K562 (cell line): ENCODE measurements around the gene G6PC3. TPM values are rescaled to one million over a fixed set of nuclear protein-coding genes. Genes with fewer than 3 reads are reported as not detected.

Source experiments
- ASH1L ChIP-seq: fragments of 450-650 bp; IDR thresholded peaks from 2 replicates; pipeline ENCODE4 v1.6.1; 2018; ENCODE audit warnings: borderline replicate concordance, mild to moderate bottlenecking, low read depth; ENCODE audit not compliant: partially characterized antibody
- C11orf30 ChIP-seq: fragments of 450-650 bp; IDR thresholded peaks from 2 replicates; pipeline ENCODE4 v1.6.1; 2016; ENCODE audit warnings: low read depth, mild to moderate bottlenecking
- CCAR2 ChIP-seq: fragments of 200-400 bp; formaldehyde crosslinking; IDR thresholded peaks from 2 replicates; pipeline ENCODE4 v1.6.1; 2017; ENCODE audit warnings: mild to moderate bottlenecking, low read depth, low read length
- CSDE1 ChIP-seq, 2 experiments: fragments of 450-650 bp; IDR thresholded peaks; 2 replicates each; pipeline ENCODE4 v1.6.1; 2016; ENCODE audit warnings: mild to moderate bottlenecking in 1 of 2
- E2F3 ChIP-seq: fragments of 250-450 bp; sonication (Bioruptor Pico); IDR thresholded peaks from 2 replicates; pipeline ENCODE4 v1.4.0; 2020; ENCODE audit warnings: mild to moderate bottlenecking
- FOXA3 ChIP-seq, 2 experiments: fragments of 450-650 bp in 1 of 2; sonication (generic) in 1 of 2; formaldehyde crosslinking; IDR thresholded peaks in 1 of 2; conservative IDR thresholded peaks in 1 of 2; 2 replicates each; pipeline versions ENCODE4 v1.4.0 to v1.8.0; 2020 to 2022; ENCODE audit warnings: mild to moderate bottlenecking in 2 of 2, missing genetic modification reagents in 1 of 2
- FOXJ2 ChIP-seq: fragments of 200-800 bp; sonication (Bioruptor generic); IDR thresholded peaks from 2 replicates; pipeline ENCODE4 v1.6.1; 2016; ENCODE audit warnings: missing genetic modification characterization, missing compliant biosample characterization
- HDAC8 ChIP-seq: fragments of 450-650 bp; IDR thresholded peaks from 2 replicates; pipeline ENCODE4 v1.6.1; 2016; ENCODE audit warnings: mild to moderate bottlenecking, missing genetic modification characterization, moderate library complexity, missing compliant biosample characterization
- MCM5 ChIP-seq: fragments of 450-650 bp; IDR thresholded peaks from 2 replicates; pipeline ENCODE4 v1.6.1; 2016; ENCODE audit warnings: low read depth
- MEIS2 ChIP-seq: fragments of 450-650 bp; IDR thresholded peaks from 2 replicates; pipeline ENCODE4 v1.6.1; 2014; ENCODE audit warnings: mild to moderate bottlenecking; ENCODE audit not compliant: partially characterized antibody
- MXI1 ChIP-seq: IDR thresholded peaks from 2 replicates; pipeline ENCODE4 v1.6.1; 2011; ENCODE audit warnings: low read depth, mild to moderate bottlenecking, improper control_type of control experiment, low read length
- NFXL1 ChIP-seq: fragments of 450-650 bp; formaldehyde crosslinking; IDR thresholded peaks from 2 replicates; pipeline ENCODE4 v1.4.0; 2021; ENCODE audit warnings: mild to moderate bottlenecking
- PTTG1 ChIP-seq: fragments of 450-650 bp; IDR thresholded peaks from 2 replicates; pipeline ENCODE4 v1.6.1; 2016; ENCODE audit warnings: low read depth, mild to moderate bottlenecking, missing genetic modification characterization, missing compliant biosample characterization
- SNIP1 ChIP-seq: fragments of 450-650 bp; IDR thresholded peaks from 2 replicates; pipeline ENCODE4 v1.7.1; 2017; ENCODE audit warnings: low read depth, mild to moderate bottlenecking
- TCF7 ChIP-seq: sonication (generic); IDR thresholded peaks from 2 replicates; pipeline ENCODE4 v1.6.1; 2016; ENCODE audit warnings: antibody characterized with exemption, borderline replicate concordance
- ZNF274 ChIP-seq: IDR thresholded peaks from 2 replicates; pipeline ENCODE4 v1.6.1; 2011; ENCODE audit warnings: low read depth, mild to moderate bottlenecking, low read length, moderate library complexity, borderline replicate concordance
- ZNF717 ChIP-seq: fragments of 250-450 bp; sonication (Bioruptor Pico); IDR thresholded peaks from 2 replicates; pipeline ENCODE4 v1.5.0; 2021
- polyA plus RNA-seq, 8 experiments: library from polyadenylated mRNA; depleted of rRNA in 4 of 8; stranded (reverse) in 5 of 8; unstranded in 3 of 8; fragments of >200 nt; fragmentation: Nextera tagmentation in 2 of 8; fragmentation: Illumina TruSeq in 1 of 8; extraction: Ambion mirVana in 2 of 8; extraction: Trizol in 1 of 8; gene quantifications; 2 replicates each; pipeline versions ENCODE4 v1.2.1 to v1.2.3, GENCODE V29; 2011 to 2014; ENCODE audit warnings: inconsistent platforms in 1 of 8, missing spikeins in 1 of 8
- total RNA-seq, 7 experiments: library from RNA; depleted of rRNA in 6 of 7; stranded (reverse); fragments of >200 nt in 6 of 7; fragmentation: Illumina TruSeq in 2 of 7; extraction: Trizol in 2 of 7; gene quantifications; 2 replicates each; pipeline versions ENCODE4 v1.2.1 to v1.2.3, GENCODE V29; 2011 to 2021; ENCODE audit warnings: low replicate concordance in 1 of 7
- TF ChIP-seq, protein P1 (sequence below): fragments of 250-450 bp; sonication (Bioruptor Pico); IDR thresholded peaks from 2 replicates; pipeline ENCODE4 v1.8.0; 2022; ENCODE audit warnings: inconsistent platforms, mild to moderate bottlenecking, moderate library complexity, borderline replicate concordance
- TF ChIP-seq, protein P2 (sequence below): fragments of 250-450 bp; sonication (Bioruptor Pico); IDR thresholded peaks from 2 replicates; pipeline ENCODE4 v1.4.0; 2020; ENCODE audit warnings: mild to moderate bottlenecking, moderate library complexity
- TF ChIP-seq, protein P3 (sequence below), 3 experiments: IDR thresholded peaks in 2 of 3; conservative IDR thresholded peaks in 1 of 3; 2 replicates each; pipeline ENCODE4 v1.5.1; 2011 to 2012; ENCODE audit warnings: low read length in 3 of 3, mild to moderate bottlenecking in 3 of 3, control low read depth in 2 of 3, improper control_type of control experiment in 1 of 3, inconsistent platforms in 1 of 3, low read depth in 1 of 3, mixed read lengths in 1 of 3, moderate library complexity in 1 of 3; ENCODE audit not compliant: insufficient read depth in 2 of 3
- TF ChIP-seq, protein P4 (sequence below): fragments of 200-800 bp; sonication (Bioruptor generic); IDR thresholded peaks from 2 replicates; pipeline ENCODE4 v1.6.1; 2017; ENCODE audit warnings: missing genetic modification characterization, missing compliant biosample characterization

G6PC3 gene
- total and polyA plus RNA-seq, 9 of the 15 experiments (the other 6 are each of a cell fraction or from before 2014, with no cell fraction given): 10.4 to 57.8 (median 31.1) TPM

DNA sequence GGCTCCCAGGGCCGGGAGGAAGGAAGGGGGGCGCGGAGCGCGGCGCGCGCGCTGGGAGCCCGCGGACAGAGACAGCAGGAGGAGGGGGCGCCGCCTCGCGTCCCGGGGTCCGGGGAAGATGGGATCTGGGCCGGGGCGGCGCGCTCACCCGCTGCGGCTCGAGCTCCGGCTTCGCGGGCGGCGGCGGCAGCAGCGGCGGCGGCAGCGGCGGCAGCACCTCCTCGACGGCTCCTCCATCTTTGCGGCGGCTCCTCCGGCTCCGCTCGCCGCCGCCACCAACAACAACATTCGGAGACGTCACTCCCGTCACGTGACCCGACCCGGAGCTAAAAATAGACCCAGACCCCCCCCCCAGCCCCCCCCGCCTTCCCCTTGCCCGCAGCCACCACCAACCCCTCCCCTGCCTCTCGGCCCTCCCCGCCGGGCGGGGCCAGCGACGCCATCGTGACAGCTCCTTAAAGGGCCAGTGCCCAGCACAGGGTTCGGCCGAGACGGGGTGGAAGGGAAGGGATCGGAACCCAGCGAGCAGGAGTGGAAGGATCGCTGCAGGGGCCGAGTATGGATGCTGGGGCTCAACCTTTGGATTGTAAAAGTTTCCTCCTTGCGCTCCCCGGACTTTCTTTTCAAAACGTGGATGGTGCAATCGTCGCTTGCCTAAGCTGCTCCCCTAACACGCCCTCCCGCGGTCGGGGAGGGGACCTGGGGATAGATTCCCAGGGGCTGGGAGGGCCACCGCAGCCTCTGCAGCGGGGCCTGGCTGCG, 53.0 kb downstream of the G6PC3 start, which contains the start of gene HDAC5 (continued):
- TF ChIP-seq, protein P1, sequence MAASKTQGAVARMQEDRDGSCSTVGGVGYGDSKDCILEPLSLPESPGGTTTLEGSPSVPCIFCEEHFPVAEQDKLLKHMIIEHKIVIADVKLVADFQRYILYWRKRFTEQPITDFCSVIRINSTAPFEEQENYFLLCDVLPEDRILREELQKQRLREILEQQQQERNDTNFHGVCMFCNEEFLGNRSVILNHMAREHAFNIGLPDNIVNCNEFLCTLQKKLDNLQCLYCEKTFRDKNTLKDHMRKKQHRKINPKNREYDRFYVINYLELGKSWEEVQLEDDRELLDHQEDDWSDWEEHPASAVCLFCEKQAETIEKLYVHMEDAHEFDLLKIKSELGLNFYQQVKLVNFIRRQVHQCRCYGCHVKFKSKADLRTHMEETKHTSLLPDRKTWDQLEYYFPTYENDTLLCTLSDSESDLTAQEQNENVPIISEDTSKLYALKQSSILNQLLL (CRISPR knock-in tag): no peak
- TF ChIP-seq FOXJ2 (tag) (no peak), ZNF274 (no peak), ZNF717 (CRISPR knock-in tag) (no peak), E2F3 (CRISPR knock-in tag) (no peak), MEIS2 (no peak), C11orf30 (no peak), CSDE1 (IDR thresholded peaks at IDR 0.05) (no peak), TCF7 (no peak), PTTG1 (tag) (no peak), CCAR2 (no peak), HDAC8 (tag) (no peak), NFXL1 (CRISPR knock-in tag) (no peak), ASH1L (no peak), MXI1 (peak; percentile 73; the same call in 1 of the 2 replicates), FOXA3 (CRISPR knock-in tag; conservative IDR thresholded peaks at IDR 0.05 in 1 of 2, IDR thresholded peaks at IDR 0.05 in 1 of 2) (no peak), MCM5 (no peak), SNIP1 (no peak)
- TF ChIP-seq, protein P2, sequence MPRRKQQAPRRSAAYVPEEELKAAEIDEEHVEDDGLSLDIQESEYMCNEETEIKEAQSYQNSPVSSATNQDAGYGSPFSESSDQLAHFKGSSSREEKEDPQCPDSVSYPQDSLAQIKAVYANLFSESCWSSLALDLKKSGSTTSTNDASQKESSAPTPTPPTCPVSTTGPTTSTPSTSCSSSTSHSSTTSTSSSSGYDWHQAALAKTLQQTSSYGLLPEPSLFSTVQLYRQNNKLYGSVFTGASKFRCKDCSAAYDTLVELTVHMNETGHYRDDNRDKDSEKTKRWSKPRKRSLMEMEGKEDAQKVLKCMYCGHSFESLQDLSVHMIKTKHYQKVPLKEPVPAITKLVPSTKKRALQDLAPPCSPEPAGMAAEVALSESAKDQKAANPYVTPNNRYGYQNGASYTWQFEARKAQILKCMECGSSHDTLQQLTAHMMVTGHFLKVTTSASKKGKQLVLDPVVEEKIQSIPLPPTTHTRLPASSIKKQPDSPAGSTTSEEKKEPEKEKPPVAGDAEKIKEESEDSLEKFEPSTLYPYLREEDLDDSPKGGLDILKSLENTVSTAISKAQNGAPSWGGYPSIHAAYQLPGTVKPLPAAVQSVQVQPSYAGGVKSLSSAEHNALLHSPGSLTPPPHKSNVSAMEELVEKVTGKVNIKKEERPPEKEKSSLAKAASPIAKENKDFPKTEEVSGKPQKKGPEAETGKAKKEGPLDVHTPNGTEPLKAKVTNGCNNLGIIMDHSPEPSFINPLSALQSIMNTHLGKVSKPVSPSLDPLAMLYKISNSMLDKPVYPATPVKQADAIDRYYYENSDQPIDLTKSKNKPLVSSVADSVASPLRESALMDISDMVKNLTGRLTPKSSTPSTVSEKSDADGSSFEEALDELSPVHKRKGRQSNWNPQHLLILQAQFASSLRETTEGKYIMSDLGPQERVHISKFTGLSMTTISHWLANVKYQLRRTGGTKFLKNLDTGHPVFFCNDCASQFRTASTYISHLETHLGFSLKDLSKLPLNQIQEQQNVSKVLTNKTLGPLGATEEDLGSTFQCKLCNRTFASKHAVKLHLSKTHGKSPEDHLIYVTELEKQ (CRISPR knock-in tag): no peak
- TF ChIP-seq, protein P3, sequence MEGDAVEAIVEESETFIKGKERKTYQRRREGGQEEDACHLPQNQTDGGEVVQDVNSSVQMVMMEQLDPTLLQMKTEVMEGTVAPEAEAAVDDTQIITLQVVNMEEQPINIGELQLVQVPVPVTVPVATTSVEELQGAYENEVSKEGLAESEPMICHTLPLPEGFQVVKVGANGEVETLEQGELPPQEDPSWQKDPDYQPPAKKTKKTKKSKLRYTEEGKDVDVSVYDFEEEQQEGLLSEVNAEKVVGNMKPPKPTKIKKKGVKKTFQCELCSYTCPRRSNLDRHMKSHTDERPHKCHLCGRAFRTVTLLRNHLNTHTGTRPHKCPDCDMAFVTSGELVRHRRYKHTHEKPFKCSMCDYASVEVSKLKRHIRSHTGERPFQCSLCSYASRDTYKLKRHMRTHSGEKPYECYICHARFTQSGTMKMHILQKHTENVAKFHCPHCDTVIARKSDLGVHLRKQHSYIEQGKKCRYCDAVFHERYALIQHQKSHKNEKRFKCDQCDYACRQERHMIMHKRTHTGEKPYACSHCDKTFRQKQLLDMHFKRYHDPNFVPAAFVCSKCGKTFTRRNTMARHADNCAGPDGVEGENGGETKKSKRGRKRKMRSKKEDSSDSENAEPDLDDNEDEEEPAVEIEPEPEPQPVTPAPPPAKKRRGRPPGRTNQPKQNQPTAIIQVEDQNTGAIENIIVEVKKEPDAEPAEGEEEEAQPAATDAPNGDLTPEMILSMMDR (IDR thresholded peaks at IDR 0.05 in 2 of 3, conservative IDR thresholded peaks at IDR 0.05 in 1 of 3; ENCODE audit: insufficient read depth in 2 of 3, low read depth in 1 of 3, low read length in 3 of 3): peak; percentile 78 to 85 (median 80)
- TF ChIP-seq, protein P4, sequence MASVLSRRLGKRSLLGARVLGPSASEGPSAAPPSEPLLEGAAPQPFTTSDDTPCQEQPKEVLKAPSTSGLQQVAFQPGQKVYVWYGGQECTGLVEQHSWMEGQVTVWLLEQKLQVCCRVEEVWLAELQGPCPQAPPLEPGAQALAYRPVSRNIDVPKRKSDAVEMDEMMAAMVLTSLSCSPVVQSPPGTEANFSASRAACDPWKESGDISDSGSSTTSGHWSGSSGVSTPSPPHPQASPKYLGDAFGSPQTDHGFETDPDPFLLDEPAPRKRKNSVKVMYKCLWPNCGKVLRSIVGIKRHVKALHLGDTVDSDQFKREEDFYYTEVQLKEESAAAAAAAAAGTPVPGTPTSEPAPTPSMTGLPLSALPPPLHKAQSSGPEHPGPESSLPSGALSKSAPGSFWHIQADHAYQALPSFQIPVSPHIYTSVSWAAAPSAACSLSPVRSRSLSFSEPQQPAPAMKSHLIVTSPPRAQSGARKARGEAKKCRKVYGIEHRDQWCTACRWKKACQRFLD (CRISPR knock-in tag): peak; percentile 65; the same call in 1 of the 2 replicates
